Measurements from ENCODE around the gene SNX19.

SNX19 gene

DNA sequence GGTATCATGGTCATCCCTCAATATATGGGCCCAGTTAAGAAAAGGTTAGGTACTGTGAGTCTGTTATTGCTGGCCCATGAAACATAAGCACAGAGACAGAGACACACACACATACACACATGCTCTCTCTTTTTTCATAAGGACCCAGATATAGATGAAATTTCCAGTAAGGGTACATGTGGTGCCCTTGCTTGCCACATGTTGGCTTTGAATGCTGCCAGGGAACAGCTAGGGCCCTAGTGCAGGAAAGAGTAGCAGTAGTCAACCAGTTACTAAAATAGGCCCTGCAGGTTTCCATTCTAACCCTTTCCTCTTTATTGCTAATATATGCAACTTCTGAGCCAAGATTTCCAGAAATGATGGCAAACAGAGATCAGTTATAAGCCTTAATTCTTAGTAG is 9.1 kb downstream of the SNX19 start:
- no peak for DNase-seq

DNA sequence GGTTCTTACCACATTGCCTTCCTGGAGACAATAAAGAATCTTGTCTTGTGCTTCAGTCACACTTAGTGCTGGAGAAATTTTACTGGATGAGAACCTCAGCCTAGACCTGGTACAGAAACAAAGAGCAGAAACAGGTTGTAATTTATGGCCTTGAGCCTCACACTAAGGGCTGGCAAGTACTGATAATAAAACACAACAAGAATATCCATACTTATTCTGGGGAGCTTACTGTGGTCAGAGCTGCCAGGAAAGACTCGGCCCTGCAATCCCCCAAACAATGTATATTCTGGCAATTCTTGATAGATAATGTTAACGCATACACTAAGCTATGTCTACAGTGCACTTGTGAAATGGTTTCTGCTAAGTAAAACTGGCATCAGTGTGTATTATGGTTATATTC is 9.7 kb downstream of the SNX19 start:
- DNase-seq: no peak

DNA sequence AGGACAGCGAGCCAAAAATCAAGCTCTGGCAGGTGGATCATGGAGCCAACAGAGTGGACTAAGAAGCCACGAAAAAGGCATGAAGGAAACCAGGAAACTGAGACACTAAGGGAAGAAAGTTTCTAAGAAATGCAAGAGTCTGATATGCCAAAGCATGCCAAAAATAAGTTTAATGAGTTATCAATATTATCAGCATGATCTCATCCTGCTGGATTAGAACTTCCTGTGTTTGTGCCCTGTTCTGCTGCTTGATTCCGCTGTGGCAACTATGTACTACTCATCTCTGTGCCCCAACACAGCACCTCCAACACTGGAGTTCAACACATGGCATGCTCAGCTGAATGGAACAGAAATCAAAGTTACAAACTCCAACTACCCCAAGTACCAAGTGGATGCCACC is 10.8 kb downstream of the SNX19 start:
- no peak for DNase-seq

GRCh38 chr11:130904380-130904779 is 11.9 kb downstream of the SNX19 start:
- DNase-seq: no peak

GRCh38 chr11:130902380-130902779 is 13.9 kb downstream of the SNX19 start:
- no peak for DNase-seq

- no peak for DNase-seq
These were observed 17.2 kb downstream of the SNX19 start for GRCh38 chr11:130899106-130899505.

GRCh38 chr11:130897262-130898182 is 18.8 kb downstream of the SNX19 start:
- no peak for DNase-seq

DNA sequence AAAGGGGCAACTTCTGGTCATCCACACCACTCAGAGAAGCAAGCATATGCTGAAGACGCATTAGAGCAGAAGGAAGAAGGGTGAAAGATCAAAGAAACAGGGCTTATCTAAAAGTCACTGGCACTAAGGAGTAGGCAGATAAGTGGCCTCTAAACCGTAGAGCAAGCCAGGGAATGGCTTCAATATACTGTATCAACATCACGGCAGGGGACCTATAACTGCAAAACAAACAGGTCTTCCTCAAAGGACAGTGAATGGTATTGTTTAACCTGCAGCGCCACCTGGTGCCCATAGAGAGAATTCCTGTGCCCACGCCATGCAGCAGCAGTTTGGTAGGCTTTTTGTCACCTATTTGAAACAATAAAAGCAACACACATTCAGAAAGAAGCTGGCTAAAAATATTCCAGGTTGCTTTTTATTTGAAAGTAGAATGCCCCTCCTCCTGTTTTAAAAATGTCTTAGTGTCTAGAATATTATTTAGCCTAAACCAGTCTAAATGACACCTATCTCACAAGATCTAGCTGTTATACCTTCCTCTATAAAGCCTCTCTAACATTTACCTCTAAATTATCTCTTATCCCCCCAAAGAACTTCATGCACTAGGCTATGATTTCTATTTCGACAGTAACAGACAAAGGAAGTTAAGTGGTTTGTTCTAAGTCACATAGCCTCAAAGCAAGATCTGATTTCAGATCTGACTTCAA is 21.8 kb downstream of the SNX19 start:
- peak; percentile 60 for DNase-seq

- DNase-seq: no peak
These were observed 23.4 kb downstream of the SNX19 start for GRCh38 chr11:130892861-130893260.

DNA sequence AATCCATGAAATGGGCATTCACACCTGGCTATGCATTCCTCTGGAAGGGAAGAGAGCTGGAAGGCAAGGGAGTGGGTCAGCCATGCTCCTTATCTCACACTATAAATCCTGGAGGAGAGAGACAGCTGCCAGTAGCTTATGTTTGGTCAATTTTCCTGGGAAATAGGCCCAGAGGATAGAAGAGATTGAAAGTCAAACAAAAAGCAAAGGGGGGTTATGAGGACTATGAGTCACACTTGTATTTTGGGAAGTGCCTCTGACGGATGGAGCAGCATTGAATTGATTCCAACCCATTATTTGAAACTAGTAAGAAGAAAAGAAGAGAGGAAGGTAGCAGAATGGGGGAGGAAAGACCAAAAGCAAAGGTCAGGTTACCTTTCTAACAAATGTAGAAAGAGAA is 25.0 kb downstream of the SNX19 start:
- DNase-seq: no peak

DNA sequence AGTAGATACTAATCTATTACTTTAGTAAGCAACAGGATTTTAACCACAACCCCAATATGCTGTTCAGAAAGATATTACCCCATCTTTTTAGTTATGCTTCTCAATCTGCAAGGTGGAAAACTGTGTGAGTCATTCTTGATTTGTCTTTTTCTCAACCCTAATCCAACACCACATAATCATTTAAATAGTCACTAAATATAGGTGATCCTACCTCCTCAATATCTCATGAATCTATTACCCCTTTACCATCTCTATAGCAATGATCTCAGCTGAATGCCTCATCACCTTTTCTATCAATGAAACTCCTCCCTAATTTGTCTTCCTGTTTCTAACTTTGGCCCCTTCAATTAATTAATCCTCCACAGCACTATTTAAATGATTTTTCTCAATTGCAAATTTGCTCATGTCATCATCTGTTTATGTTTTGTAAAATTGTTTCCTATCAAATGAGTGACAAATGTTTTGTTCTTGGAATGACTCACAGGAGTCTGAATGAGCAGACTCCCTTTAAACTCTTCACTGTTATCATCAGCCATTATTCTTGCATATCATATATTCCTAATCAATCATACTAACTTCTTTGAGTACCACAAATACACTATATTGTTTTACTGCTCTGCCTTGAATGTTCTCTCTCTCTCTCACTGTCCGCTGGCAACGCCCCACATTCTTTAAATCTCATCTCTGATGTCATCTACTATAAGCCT is 26.1 kb downstream of the SNX19 start:
- no peak for DNase-seq

DNA sequence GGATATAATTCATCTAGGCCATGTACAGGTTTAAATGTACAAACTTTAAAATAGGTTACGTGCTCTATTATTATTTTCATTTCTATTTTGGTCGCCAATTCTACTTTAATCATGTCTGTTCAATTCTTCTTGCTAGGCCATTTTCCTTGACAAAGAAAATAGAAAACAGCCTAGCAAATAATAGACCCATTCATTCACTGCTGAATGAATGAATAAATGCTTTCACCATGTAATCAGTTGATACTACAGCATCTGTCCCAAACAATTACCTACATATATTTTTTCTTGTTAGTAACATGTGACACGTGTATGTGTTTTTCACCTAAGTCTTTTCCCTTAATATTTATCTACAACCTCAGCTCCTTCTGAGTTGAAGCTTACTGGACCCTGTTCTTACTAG is 27.5 kb downstream of the SNX19 start:
- no peak for DNase-seq

DNA sequence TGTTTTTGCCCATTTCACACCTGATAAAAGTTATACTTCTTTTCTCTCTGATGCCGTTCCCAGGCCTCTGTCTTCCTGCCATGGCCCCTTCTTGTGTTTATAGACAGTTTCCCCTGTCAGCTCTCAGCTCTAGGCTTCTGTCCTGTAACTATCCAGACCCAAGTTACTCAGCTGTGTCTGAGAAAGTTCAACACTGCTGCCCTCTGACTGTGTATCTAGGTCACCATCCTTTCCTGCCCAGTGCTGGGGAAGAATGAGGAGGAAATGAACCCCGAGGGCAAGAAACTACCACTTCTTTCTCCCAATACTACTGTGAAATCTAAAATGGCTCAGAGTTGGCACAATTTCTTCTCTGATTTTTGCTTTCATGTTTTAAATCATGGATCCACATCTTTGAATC is 29.6 kb downstream of the SNX19 start:
- DNase-seq: no peak

- no peak for DNase-seq
These were observed 34.1 kb downstream of the SNX19 start for GRCh38 chr11:130882138-130882551.

DNA sequence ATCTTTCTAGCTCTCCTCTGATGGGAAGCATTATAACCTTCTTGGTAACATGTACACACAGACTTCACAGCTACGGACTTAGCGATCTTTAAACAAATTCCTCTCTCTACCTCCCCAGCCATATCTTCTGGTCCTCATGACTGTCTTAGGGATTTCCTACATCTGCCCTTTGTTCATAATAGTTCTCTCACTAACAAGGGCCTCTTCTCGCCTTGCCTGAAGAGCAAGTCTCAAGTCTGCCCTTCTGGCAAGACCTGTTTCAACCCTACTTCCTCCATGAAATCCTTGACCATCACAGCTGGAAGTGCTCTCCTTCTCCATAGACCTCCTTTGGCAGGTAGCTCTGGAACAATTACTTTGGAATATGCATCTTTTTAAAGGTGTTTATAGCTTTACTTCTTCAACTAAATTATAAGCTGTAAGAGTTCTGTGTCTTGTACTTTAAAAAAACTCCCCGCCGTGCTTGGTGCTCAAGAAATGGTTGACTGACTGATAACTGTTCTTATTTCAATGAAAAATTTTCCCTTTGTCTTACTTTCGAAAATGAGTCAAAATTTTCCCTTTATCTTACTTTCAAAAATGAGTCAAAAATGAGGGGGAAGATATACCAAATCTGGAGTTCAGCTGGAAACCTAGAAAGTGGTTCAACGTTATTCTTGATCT is 34.7 kb downstream of the SNX19 start:
- no peak for DNase-seq

- DNase-seq: no peak
These were observed 36.4 kb downstream of the SNX19 start for GRCh38 chr11:130879836-130880235.

- no peak for DNase-seq
These were observed 39.1 kb downstream of the SNX19 start for GRCh38 chr11:130876931-130877915.

- no peak for DNase-seq
These were observed 40.2 kb downstream of the SNX19 start for GRCh38 chr11:130876100-130876499.

GRCh38 chr11:130874955-130875531 is 41.2 kb downstream of the SNX19 start:
- DNase-seq: no peak

DNA sequence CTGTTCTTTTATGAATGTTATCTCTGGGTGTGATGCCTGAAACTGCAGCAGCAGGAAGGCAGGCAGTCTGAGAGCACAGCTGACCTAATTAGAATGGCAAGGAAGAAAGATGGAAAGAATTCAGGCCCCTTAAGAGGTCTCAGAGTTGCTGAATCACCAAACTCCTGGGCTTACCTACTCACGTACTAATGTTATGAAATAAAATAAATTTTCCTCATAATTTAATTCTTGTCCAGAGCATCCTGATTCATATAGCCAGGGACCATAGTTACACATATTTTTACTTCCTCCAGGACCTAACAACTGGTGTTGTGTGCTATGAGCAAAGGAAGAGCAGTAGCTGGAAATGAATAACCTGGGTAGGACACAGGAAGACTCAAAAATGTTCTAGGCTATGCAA is 41.9 kb downstream of the SNX19 start:
- no peak for DNase-seq

DNA sequence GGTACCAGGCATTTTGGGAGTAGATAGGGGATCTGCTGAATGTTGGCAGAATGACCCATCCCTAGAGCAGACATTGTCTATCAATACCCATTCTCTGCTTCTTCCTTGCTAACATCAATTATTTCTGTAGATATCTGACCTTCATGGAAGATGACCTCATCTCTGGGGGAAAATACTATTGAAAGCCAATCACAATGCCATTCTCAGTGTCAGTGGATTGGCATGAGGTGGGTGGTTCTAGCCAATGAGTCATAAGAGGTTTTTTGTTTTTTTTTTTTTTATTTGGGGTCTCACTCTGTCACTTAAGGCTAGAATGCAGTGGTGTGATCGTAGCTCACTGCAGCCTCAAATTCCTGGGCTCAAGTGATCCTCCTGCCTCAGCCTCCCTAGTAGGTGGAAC is 42.5 kb downstream of the SNX19 start:
- no peak for DNase-seq

Data from T-helper 9 cell (primary cell).